Stimulated activated effector memory CD8-positive, alpha-beta T cell treated with anti-CD3 and anti-CD28 coated beads, Interleukin-12 subunit alpha, Interleukin-12 subunit beta, amount 100 ng/mL, for 72 hours (primary cell): Measurements from ENCODE around the gene TCOF1.

Experiments used
- ATAC-seq: fragments of 150-1000 bp; cut with Tn5 transposase; 2 replicates; pipeline ENCODE4 v1.10.0; 2021
- DNase-seq, 2 donors: peaks; one replicate each; pipeline ENCODE4 v3.0.0; 2021 to 2022; ENCODE audit warnings: low spot score in 2 of 2
- H3K27ac Mint-ChIP-seq: one replicate; pipeline ENCODE4 v1.8.0; 2022; ENCODE audit warnings: mild to moderate bottlenecking, mixed read lengths
- H3K36me3 Mint-ChIP-seq: one replicate; pipeline ENCODE4 v1.8.0; 2022; ENCODE audit warnings: mild to moderate bottlenecking, mixed read lengths
- H3K4me1 Mint-ChIP-seq: one replicate; pipeline ENCODE4 v1.8.0; 2022; ENCODE audit warnings: mixed read lengths
- H3K4me3 Mint-ChIP-seq: one replicate; pipeline ENCODE4 v1.8.0; 2022; ENCODE audit warnings: mild to moderate bottlenecking, mixed read lengths
- H3K9me3 Mint-ChIP-seq: one replicate; pipeline ENCODE4 v1.8.0; 2022; ENCODE audit warnings: mixed read lengths

TCOF1 gene

GRCh38 chr5:150357326-150358260 lies at the start of gene TCOF1:
Gene TCOF1 (plus strand): TSS chr5:150357697. CDS start chr5:150357747, 50 bp downstream.
- peaks cover 46% of the 10 kb centered on the region for H3K36me3 Mint-ChIP-seq
- H3K9me3 Mint-ChIP-seq = no peaks in the 10 kb centered on the region
- ATAC-seq (peak; percentile 97), DNase-seq (peak; percentile 97 to 98)
- peak within 1 kb of the TSS; percentile 83 for H3K4me3 Mint-ChIP-seq
- peaks cover 45% of the 10 kb centered on the region for H3K4me1 Mint-ChIP-seq
- peak within 1 kb of the TSS; percentile 93 for H3K27ac Mint-ChIP-seq

GRCh38 chr5:150309101-150309885 lies 48.2 kb upstream of the TCOF1 start:
- Mint-ChIP-seq H3K27ac (no peak overlapping the region), H3K36me3 (no peaks in the 10 kb centered on the region), H3K4me1 (no peaks in the 10 kb centered on the region), H3K9me3 (no peaks in the 10 kb centered on the region), H3K4me3 (no peak overlapping the region)
- ATAC-seq (no peak), DNase-seq (no peak)

- Mint-ChIP-seq H3K4me1 (no peaks in the 10 kb centered on the region), H3K9me3 (no peaks in the 10 kb centered on the region), H3K27ac (no peak overlapping the region), H3K4me3 (no peak overlapping the region), H3K36me3 (no peaks in the 10 kb centered on the region)
- no peak for DNase-seq
- ATAC-seq = no peak
Measured at GRCh38 chr5:150309886-150310239, 47.6 kb upstream of the TCOF1 start.

- Mint-ChIP-seq H3K4me3 (no peak overlapping the region), H3K9me3 (no peaks in the 10 kb centered on the region), H3K36me3 (no peaks in the 10 kb centered on the region), H3K4me1 (no peaks in the 10 kb centered on the region), H3K27ac (no peak overlapping the region)
- ATAC-seq (no peak), DNase-seq (no peak)
Measured at GRCh38 chr5:150310246-150310645, 47.3 kb upstream of the TCOF1 start.

- H3K4me1 Mint-ChIP-seq = no peaks in the 10 kb centered on the region
- H3K9me3 Mint-ChIP-seq = no peaks in the 10 kb centered on the region
- H3K4me3 Mint-ChIP-seq = no peak overlapping the region
- no peaks in the 10 kb centered on the region for H3K36me3 Mint-ChIP-seq
- no peak overlapping the region for H3K27ac Mint-ChIP-seq
- ATAC-seq = no peak
- no peak for DNase-seq
Measured at GRCh38 chr5:150311015-150311692, 46.3 kb upstream of the TCOF1 start.

- H3K36me3 Mint-ChIP-seq = no peaks in the 10 kb centered on the region
- H3K9me3 Mint-ChIP-seq = no peaks in the 10 kb centered on the region
- no peak overlapping the region for H3K4me3 Mint-ChIP-seq
- H3K27ac Mint-ChIP-seq = no peak overlapping the region
- ATAC-seq = no peak
- no peaks in the 10 kb centered on the region for H3K4me1 Mint-ChIP-seq
- no peak for DNase-seq
Measured at GRCh38 chr5:150312518-150312917, 45.0 kb upstream of the TCOF1 start.

- no peak overlapping the region for H3K4me3 Mint-ChIP-seq
- H3K4me1 Mint-ChIP-seq = no peaks in the 10 kb centered on the region
- H3K9me3 Mint-ChIP-seq = no peaks in the 10 kb centered on the region
- DNase-seq = no peak
- no peaks in the 10 kb centered on the region for H3K36me3 Mint-ChIP-seq
- no peak overlapping the region for H3K27ac Mint-ChIP-seq
- no peak for ATAC-seq
Measured at GRCh38 chr5:150313501-150313900, 44.0 kb upstream of the TCOF1 start.

GRCh38 chr5:150313921-150314716 lies 43.4 kb upstream of the TCOF1 start:
- Mint-ChIP-seq H3K27ac (no peak overlapping the region), H3K4me3 (no peak overlapping the region), H3K9me3 (no peaks in the 10 kb centered on the region), H3K36me3 (no peaks in the 10 kb centered on the region), H3K4me1 (no peaks in the 10 kb centered on the region)
- DNase-seq = no peak
- ATAC-seq = no peak

- Mint-ChIP-seq H3K27ac (no peak overlapping the region), H3K36me3 (no peaks in the 10 kb centered on the region), H3K9me3 (no peaks in the 10 kb centered on the region), H3K4me3 (no peak overlapping the region), H3K4me1 (no peaks in the 10 kb centered on the region)
- no peak for ATAC-seq
- no peak for DNase-seq
Measured at GRCh38 chr5:150315245-150315644, 42.3 kb upstream of the TCOF1 start.

- no peak overlapping the region for H3K4me3 Mint-ChIP-seq
- ATAC-seq (no peak), DNase-seq (no peak)
- H3K27ac Mint-ChIP-seq = no peak overlapping the region
- H3K36me3 Mint-ChIP-seq = no peaks in the 10 kb centered on the region
- no peaks in the 10 kb centered on the region for H3K4me1 Mint-ChIP-seq
- H3K9me3 Mint-ChIP-seq = no peaks in the 10 kb centered on the region
Measured at GRCh38 chr5:150316320-150316719, 41.2 kb upstream of the TCOF1 start.

- Mint-ChIP-seq H3K4me1 (peaks cover 6% of the 10 kb centered on the region), H3K9me3 (no peaks in the 10 kb centered on the region), H3K36me3 (no peaks in the 10 kb centered on the region), H3K27ac (no peak overlapping the region), H3K4me3 (no peak overlapping the region)
- peak; percentile 92 for ATAC-seq
- DNase-seq = no peak
Measured at GRCh38 chr5:150317048-150318003, 40.2 kb upstream of the TCOF1 start.

GRCh38 chr5:150318613-150319483 lies 38.6 kb upstream of the TCOF1 start:
- DNase-seq = no peak
- peaks cover 6% of the 10 kb centered on the region for H3K4me1 Mint-ChIP-seq
- H3K4me3 Mint-ChIP-seq = no peak overlapping the region
- no peak overlapping the region for H3K27ac Mint-ChIP-seq
- no peak for ATAC-seq
- no peaks in the 10 kb centered on the region for H3K36me3 Mint-ChIP-seq
- no peaks in the 10 kb centered on the region for H3K9me3 Mint-ChIP-seq

- Mint-ChIP-seq H3K27ac (no peak overlapping the region), H3K4me3 (no peak overlapping the region)
- no peak for DNase-seq
Measured at GRCh38 chr5:150319484-150319790, 38.1 kb upstream of the TCOF1 start.

More at GRCh38 chr5:150319484-150319790, 38.1 kb upstream of the TCOF1 start:
- H3K9me3 Mint-ChIP-seq = no peaks in the 10 kb centered on the region
- peaks cover 6% of the 10 kb centered on the region for H3K4me1 Mint-ChIP-seq
- no peak for ATAC-seq
- no peaks in the 10 kb centered on the region for H3K36me3 Mint-ChIP-seq
